Astrocyte (in vitro differentiated cells and primary cell): Measurements from ENCODE around the gene AAMP. TPM values are rescaled to one million over a fixed set of nuclear protein-coding genes. Genes with fewer than 3 reads are reported as not detected.

Experiments used
- DNase-seq: peaks from one replicate; pipeline ENCODE4 v3.0.0-alpha.2; 2010; ENCODE audit warnings: low read depth
- FAIRE-seq: peaks from 2 replicates; lab custom pipeline; 2011; peaks lifted over from hg19 to GRCh38; lab: Jason Lieb, UNC
- H2AFZ ChIP-seq: 2 replicates; pipeline ENCODE4 v1.6.0; 2012; ENCODE audit warnings: low read depth, low read length, inconsistent platforms
- H3K27ac ChIP-seq: 2 replicates; pipeline ENCODE4 v1.5.1; 2011; ENCODE audit warnings: low read depth, low read length, inconsistent platforms
- H3K27me3 ChIP-seq: 2 replicates; pipeline ENCODE4 v1.6.0; 2011; ENCODE audit warnings: low read length, inconsistent platforms; ENCODE audit not compliant: insufficient read depth
- H3K36me3 ChIP-seq: 2 replicates; pipeline ENCODE4 v1.5.1; 2011; ENCODE audit warnings: low read length, inconsistent platforms; ENCODE audit not compliant: insufficient read depth
- H3K4me1 ChIP-seq: 2 replicates; pipeline ENCODE4 v1.5.1; 2011; ENCODE audit warnings: low read length, inconsistent platforms; ENCODE audit not compliant: insufficient read depth
- H3K4me2 ChIP-seq: 2 replicates; pipeline ENCODE4 v1.6.0; 2012; ENCODE audit warnings: low read length, inconsistent platforms
- H3K4me3 ChIP-seq: 2 replicates; pipeline ENCODE4 v1.5.1; 2011; ENCODE audit warnings: low read depth, mild to moderate bottlenecking, low read length, inconsistent platforms; ENCODE audit not compliant: insufficient read depth
- H3K79me2 ChIP-seq: 2 replicates; pipeline ENCODE4 v1.6.0; 2012; ENCODE audit warnings: mild to moderate bottlenecking, low read length, inconsistent platforms; ENCODE audit not compliant: insufficient read depth
- H3K9ac ChIP-seq: 2 replicates; pipeline ENCODE4 v1.6.0; 2012; ENCODE audit warnings: mild to moderate bottlenecking, low read length, inconsistent platforms
- H3K9me3 ChIP-seq: 2 replicates; pipeline ENCODE4 v1.5.1; 2012; ENCODE audit warnings: low read depth, mild to moderate bottlenecking, low read length, inconsistent platforms; ENCODE audit not compliant: insufficient read depth
- H4K20me1 ChIP-seq: 2 replicates; pipeline ENCODE4 v1.6.0; 2012; ENCODE audit warnings: low read length, inconsistent platforms; ENCODE audit not compliant: insufficient read depth
- H3K27ac Mint-ChIP-seq: one replicate; pipeline ENCODE4 v1.8.0; 2021; ENCODE audit warnings: mild to moderate bottlenecking, mixed read lengths; ENCODE audit not compliant: unreplicated experiment
- H3K27me3 Mint-ChIP-seq: one replicate; pipeline ENCODE4 v1.8.0; 2021; ENCODE audit warnings: low read depth, mixed read lengths; ENCODE audit not compliant: unreplicated experiment
- H3K36me3 Mint-ChIP-seq: one replicate; pipeline ENCODE4 v1.8.0; 2021; ENCODE audit warnings: low read depth, mixed read lengths; ENCODE audit not compliant: unreplicated experiment
- H3K4me1 Mint-ChIP-seq: one replicate; pipeline ENCODE4 v1.8.0; 2021; ENCODE audit warnings: low read depth, mixed read lengths; ENCODE audit not compliant: unreplicated experiment
- H3K4me3 Mint-ChIP-seq: one replicate; pipeline ENCODE4 v1.8.0; 2021; ENCODE audit warnings: mild to moderate bottlenecking, moderate library complexity, mixed read lengths; ENCODE audit not compliant: unreplicated experiment
- H3K9me3 Mint-ChIP-seq: one replicate; pipeline ENCODE4 v1.8.0; 2021; ENCODE audit warnings: mild to moderate bottlenecking, mixed read lengths; ENCODE audit not compliant: unreplicated experiment
- CTCF ChIP-seq: IDR thresholded peaks from 2 replicates; pipeline ENCODE4 v1.5.1; 2011; ENCODE audit warnings: low read depth, mild to moderate bottlenecking, inconsistent platforms, low read length, moderate library complexity; ENCODE audit not compliant: insufficient read depth
- EZH2 ChIP-seq: IDR thresholded peaks from 2 replicates; pipeline ENCODE4 v1.6.1; 2012; ENCODE audit warnings: mild to moderate bottlenecking, low read length, inconsistent platforms; ENCODE audit not compliant: insufficient read depth
- total RNA-seq: library from RNA; stranded (reverse); gene quantifications from 2 replicates; pipeline ENCODE4 v1.2.1, GENCODE V29; 2021

Gene AAMP
- total RNA-seq, 1 donor from 2014 or later: 87.3 TPM

GRCh38 chr2:218261423-218262236, 8.3 kb downstream of the AAMP start:
- H3K4me3 ChIP-seq: no peak overlapping the region
- no peaks in the 10 kb centered on the region for H3K27me3 ChIP-seq
- H3K9me3 Mint-ChIP-seq: no peaks in the 10 kb centered on the region
- DNase-seq (no peak), FAIRE-seq (no peak)
- H4K20me1 ChIP-seq: peaks cover 38% of the 10 kb centered on the region
- no peaks in the 10 kb centered on the region for H3K27me3 Mint-ChIP-seq
- H3K27ac Mint-ChIP-seq: peak overlapping the region; percentile 63
- no peak overlapping the region for H3K9ac ChIP-seq
- peaks cover 21% of the 10 kb centered on the region for H3K36me3 ChIP-seq
- H3K9me3 ChIP-seq: no peaks in the 10 kb centered on the region
- TF ChIP-seq CTCF: no peak
- no peak for TF ChIP-seq EZH2
- H3K4me2 ChIP-seq: no peak overlapping the region
- H2AFZ ChIP-seq: no peak overlapping the region
- peaks cover 13% of the 10 kb centered on the region for H3K36me3 Mint-ChIP-seq
- no peak overlapping the region for H3K27ac ChIP-seq
- peaks cover 33% of the 10 kb centered on the region for H3K4me1 Mint-ChIP-seq
- H3K4me1 ChIP-seq: peaks cover 14% of the 10 kb centered on the region
- no peak overlapping the region for H3K4me3 Mint-ChIP-seq
- H3K79me2 ChIP-seq: no peaks in the 10 kb centered on the region

GRCh38 chr2:218260742-218261422, 9.1 kb downstream of the AAMP start, which contains the start of gene GPBAR1:
Gene GPBAR1, plus strand, starts transcription at chr2:218261015. Its CDS starts 1,710 bp downstream, at chr2:218262725.
- Histone ChIP-seq H3K27me3 (no peaks in the 10 kb centered on the region), H3K27ac (no peak within 1 kb of the TSS), H3K79me2 (no peaks in the 10 kb centered on the region), H4K20me1 (peaks cover 34% of the 10 kb centered on the region), H2AFZ (no peak within 1 kb of the TSS), H3K9ac (no peak within 1 kb of the TSS), H3K9me3 (no peaks in the 10 kb centered on the region), H3K4me3 (no peak within 1 kb of the TSS), H3K4me2 (no peak within 1 kb of the TSS), H3K36me3 (peaks cover 16% of the 10 kb centered on the region), H3K4me1 (peaks cover 14% of the 10 kb centered on the region)
- TF ChIP-seq CTCF: no peak
- no peak for TF ChIP-seq EZH2
- Mint-ChIP-seq H3K4me3 (peak within 1 kb of the TSS; percentile 62), H3K4me1 (peaks cover 33% of the 10 kb centered on the region), H3K36me3 (peaks cover 11% of the 10 kb centered on the region), H3K9me3 (no peaks in the 10 kb centered on the region), H3K27me3 (no peaks in the 10 kb centered on the region), H3K27ac (peak within 1 kb of the TSS; percentile 95)
- FAIRE-seq: no peak
- DNase-seq: no peak
